Activated CD4-positive, alpha-beta T cell treated with anti-CD3 and anti-CD28 coated beads for 36 hours (primary cell): ENCODE results near the gene ZMYND8. TPM values are rescaled to one million over a fixed set of nuclear protein-coding genes. Genes with fewer than 3 reads are reported as not detected.
A peak's percentile ranks its signal among the peaks of the same experiment; 100 is the strongest.

Experiments
- ATAC-seq: fragments of 200-7000 bp; cut with Tn5 transposase; one replicate; pipeline ENCODE4 v1.10.0; 2021; ENCODE audit warnings: mild to moderate bottlenecking, moderate library complexity
- CTCF ChIA-PET: fragments of 350-600 bp; sonication (Branson Sonifier 250); formaldehyde crosslinking; loops from one replicate; lab custom pipeline; 2021; ENCODE audit warnings: antibody characterized with exemption; lab: Charles Lee
- POLR2A ChIA-PET: fragments of 350-600 bp; sonication (Branson Sonifier 250); formaldehyde crosslinking; loops from one replicate; lab custom pipeline; 2021; ENCODE audit warnings: antibody characterized with exemption, inconsistent platforms; lab: Charles Lee
- DNase-seq: peaks from one replicate; pipeline ENCODE4 v3.0.0-alpha.2; 2020
- H3K27ac Mint-ChIP-seq: one replicate; pipeline ENCODE4 v1.8.0; 2021; ENCODE audit warnings: mixed read lengths
- H3K27me3 Mint-ChIP-seq: one replicate; pipeline ENCODE4 v1.8.0; 2021; ENCODE audit warnings: mixed read lengths
- H3K36me3 Mint-ChIP-seq: one replicate; pipeline ENCODE4 v1.8.0; 2021; ENCODE audit warnings: low read depth, mixed read lengths
- H3K4me1 Mint-ChIP-seq: one replicate; pipeline ENCODE4 v1.8.0; 2021; ENCODE audit warnings: mixed read lengths
- H3K4me3 Mint-ChIP-seq: one replicate; pipeline ENCODE4 v1.8.0; 2021; ENCODE audit warnings: mild to moderate bottlenecking, moderate library complexity, mixed read lengths
- H3K9me3 Mint-ChIP-seq: one replicate; pipeline ENCODE4 v1.8.0; 2021; ENCODE audit warnings: low read depth, mixed read lengths
- intact Hi-C, 2 experiments: fragments of 100-400 bp; cut with DNase I in 1 of 2; cut with micrococcal nuclease in 1 of 2; formaldehyde crosslinking; loops; one replicate each; pipeline versions ENCODE4 v1.14.2 to v1.15.1; 2022 to 2024; cut with DNase I, micrococcal nuclease
- total RNA-seq, 2 experiments: library from RNA; stranded (reverse); gene quantifications; one replicate each; pipeline ENCODE4 v1.2.3, GENCODE V29; 2021

The ZMYND8 gene
- total RNA-seq, 2 experiments from 2014 or later, result 33.7 to 50.3 TPM

DNA sequence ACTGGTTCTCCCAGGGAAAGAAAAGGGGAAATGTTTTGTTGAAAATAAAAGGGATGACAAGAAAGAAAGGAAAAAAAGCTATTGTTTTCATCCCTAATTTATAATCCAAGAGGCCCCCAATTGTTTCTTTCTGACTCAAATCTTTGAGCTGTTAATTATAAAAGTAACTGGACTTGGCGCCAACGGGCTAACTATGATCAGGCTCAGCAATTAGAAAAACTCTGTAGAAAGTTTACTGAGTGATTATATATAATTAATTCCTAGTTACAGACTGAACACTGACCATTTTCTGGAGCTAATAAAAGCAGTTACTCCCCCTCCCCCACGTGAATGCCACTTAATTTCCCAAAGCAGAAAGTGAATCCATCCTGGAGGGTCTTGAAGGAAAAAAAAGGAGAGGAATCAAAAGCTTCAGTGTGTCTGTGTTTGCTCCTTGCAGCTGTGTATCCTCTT is 3.2 kb downstream of the ZMYND8 start:
- Mint-ChIP-seq H3K4me1 (peaks cover 34% of the 10 kb centered on the region), H3K27me3 (no peaks in the 10 kb centered on the region), H3K36me3 (peaks cover 16% of the 10 kb centered on the region), H3K27ac (no peak overlapping the region), H3K9me3 (no peaks in the 10 kb centered on the region), H3K4me3 (peak overlapping the region; percentile 77)
- ATAC-seq (no peak), DNase-seq (no peak)
- POLR2A ChIA-PET, result no interaction called here
- intact Hi-C loops, result no loop called here
- CTCF ChIA-PET, result interaction anchor here (0.7 to 6.3 kb wide), 3 partner anchors 30 to 97 kb away, joined by 3 to 64 read pairs (median 59); no protein-coding TSS in a partner anchor

GRCh38 chr20:47352332-47353238 is 3.9 kb downstream of the ZMYND8 start:
- peaks cover 18% of the 10 kb centered on the region for H3K36me3 Mint-ChIP-seq
- intact Hi-C loops, result no loop called here
- CTCF ChIA-PET, result interaction anchor here (0.7 to 6.3 kb wide), 4 partner anchors 31 to 97 kb away, joined by 3 to 64 read pairs (median 36); no protein-coding TSS in a partner anchor

DNA sequence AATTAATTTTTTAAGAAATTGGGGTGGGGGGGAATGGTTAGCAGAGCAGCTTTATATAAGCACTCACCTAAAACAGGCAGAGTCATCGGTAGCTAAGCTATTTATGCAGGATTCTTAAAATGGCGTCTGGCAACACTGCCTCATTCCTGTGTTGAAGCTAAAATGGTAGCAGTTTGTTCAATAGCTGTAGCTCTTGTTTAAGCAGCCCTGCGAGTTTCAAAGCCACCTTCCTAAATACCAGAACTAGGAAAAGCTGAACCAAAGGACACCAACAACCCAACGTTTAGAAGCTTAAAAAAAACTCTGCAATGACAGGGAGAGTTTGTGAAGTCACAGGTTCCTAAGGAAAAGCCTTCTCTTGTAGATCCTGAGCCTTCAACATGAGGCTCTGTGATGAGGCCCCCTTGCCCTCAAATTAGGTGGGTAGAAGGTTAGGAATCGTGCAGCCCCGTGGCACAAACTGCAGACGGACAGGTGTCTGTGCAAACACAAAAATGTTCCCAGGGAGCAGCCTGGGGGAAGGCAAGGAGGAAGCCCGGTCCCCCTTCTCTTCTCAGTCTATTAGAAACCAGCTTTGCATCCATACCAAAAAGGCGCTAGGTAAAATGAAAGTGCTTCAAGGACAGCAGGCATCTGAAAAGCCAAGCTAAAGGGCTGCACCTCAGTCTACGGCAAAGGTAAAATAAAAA is 4.7 kb downstream of the ZMYND8 start:
- H3K27me3 Mint-ChIP-seq, result no peaks in the 10 kb centered on the region
- H3K4me1 Mint-ChIP-seq, result peaks cover 33% of the 10 kb centered on the region
- intact Hi-C loops, result no loop called here
- peaks cover 26% of the 10 kb centered on the region for H3K36me3 Mint-ChIP-seq
- H3K4me3 Mint-ChIP-seq, result peak overlapping the region; percentile 60
- no peak for ATAC-seq
- H3K27ac Mint-ChIP-seq, result no peak overlapping the region
- no peak for DNase-seq
- no peaks in the 10 kb centered on the region for H3K9me3 Mint-ChIP-seq
- CTCF ChIA-PET, result interaction anchor here (0.6 to 6.3 kb wide), 6 partner anchors 32 to 151 kb away, joined by 3 to 64 read pairs (median 3); no protein-coding TSS in a partner anchor
- POLR2A ChIA-PET, result interaction anchor here (0.6 kb wide), 1 partner anchor 21 kb away, joined by 3 read pairs; no protein-coding TSS in a partner anchor

More at GRCh38 chr20:47352332-47353238, 3.9 kb downstream of the ZMYND8 start:
- Mint-ChIP-seq H3K4me1 (peaks cover 32% of the 10 kb centered on the region), H3K9me3 (no peaks in the 10 kb centered on the region), H3K4me3 (peak overlapping the region; percentile 60), H3K27ac (peak overlapping the region; percentile 40), H3K27me3 (no peaks in the 10 kb centered on the region)
- DNase-seq, result no peak
- POLR2A ChIA-PET, result no interaction called here
- ATAC-seq, result no peak

DNA sequence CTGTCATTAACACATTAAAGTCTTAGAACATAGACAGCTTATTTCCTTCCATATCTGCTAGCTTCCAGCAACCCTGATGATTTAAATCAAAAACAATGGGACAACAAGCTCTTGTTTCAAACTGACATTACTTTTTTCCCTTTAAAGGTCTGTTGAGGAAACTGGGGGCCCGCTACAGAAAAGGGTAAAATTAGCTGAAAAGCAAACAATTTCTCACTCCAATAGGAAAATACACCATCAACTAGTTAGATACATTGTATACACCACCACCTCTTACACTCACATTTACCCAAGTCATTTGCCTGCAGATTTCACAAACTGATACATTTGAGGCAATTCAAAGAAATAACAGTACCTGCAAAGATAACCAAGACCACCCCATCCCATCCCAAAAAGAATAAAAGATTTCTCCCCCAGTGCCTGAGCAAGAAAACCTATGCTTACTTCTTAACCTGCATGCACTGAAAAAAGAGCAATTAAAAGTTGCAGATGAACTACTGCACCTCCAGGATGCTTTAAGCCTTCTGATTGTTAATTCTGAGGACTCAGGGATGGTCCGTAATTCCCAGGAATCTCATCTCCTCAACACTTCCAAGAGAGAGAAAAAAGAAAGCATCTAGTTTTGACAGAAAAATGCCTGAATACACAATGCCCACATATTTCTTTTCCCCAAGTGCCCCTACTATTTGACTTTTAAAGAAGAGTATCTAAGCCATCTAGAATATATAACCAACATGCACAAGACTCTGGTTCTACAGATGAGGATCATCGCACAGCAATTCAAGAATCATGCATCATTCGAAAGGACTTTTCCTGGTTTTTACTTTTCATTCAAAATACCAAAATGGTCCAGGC is 5.6 kb downstream of the ZMYND8 start:
- DNase-seq, result no peak
- peaks cover 42% of the 10 kb centered on the region for H3K4me1 Mint-ChIP-seq

GRCh38 chr20:47350181-47350550 is 6.3 kb downstream of the ZMYND8 start:
- ATAC-seq (peak; percentile 28), DNase-seq (no peak)
- intact Hi-C loops, result no loop called here
- H3K27ac Mint-ChIP-seq, result no peak overlapping the region
- peaks cover 43% of the 10 kb centered on the region for H3K4me1 Mint-ChIP-seq
- ChIA-PET CTCF (interaction anchor here (0.6 to 3.3 kb wide), 3 partner anchors 23 to 77 kb away, joined by 3 to 14 read pairs (median 11); no protein-coding TSS in a partner anchor), POLR2A (interaction anchor here (0.7 kb wide), 1 partner anchor 632 kb away, joined by 3 read pairs; no protein-coding TSS in a partner anchor)
- no peak overlapping the region for H3K4me3 Mint-ChIP-seq
- peaks cover 33% of the 10 kb centered on the region for H3K36me3 Mint-ChIP-seq
- no peaks in the 10 kb centered on the region for H3K27me3 Mint-ChIP-seq
- no peaks in the 10 kb centered on the region for H3K9me3 Mint-ChIP-seq

More for the DNA sequence above, 5.6 kb downstream of the ZMYND8 start:
- POLR2A ChIA-PET, result interaction anchor here (0.6 to 0.7 kb wide), 2 partner anchors 22 to 633 kb away, joined by 3 read pairs; no protein-coding TSS in a partner anchor
- ATAC-seq, result no peak
- peaks cover 33% of the 10 kb centered on the region for H3K36me3 Mint-ChIP-seq
- CTCF ChIA-PET, result interaction anchor here (0.6 to 6.3 kb wide), 8 partner anchors 24 to 151 kb away, joined by 3 to 64 read pairs (median 3); no protein-coding TSS in a partner anchor
- H3K9me3 Mint-ChIP-seq, result no peaks in the 10 kb centered on the region
- intact Hi-C loops, result no loop called here
- peak overlapping the region; percentile 60 for H3K4me3 Mint-ChIP-seq
- H3K27ac Mint-ChIP-seq, result no peak overlapping the region
- H3K27me3 Mint-ChIP-seq, result no peaks in the 10 kb centered on the region

GRCh38 chr20:47349365-47350180 is 6.9 kb downstream of the ZMYND8 start:
- intact Hi-C loops, result no loop called here
- ChIA-PET POLR2A (no interaction called here), CTCF (interaction anchor here (1.3 to 3.3 kb wide), 3 partner anchors 34 to 76 kb away, joined by 11 to 14 read pairs (median 11); no protein-coding TSS in a partner anchor)
- Mint-ChIP-seq H3K9me3 (no peaks in the 10 kb centered on the region), H3K27ac (no peak overlapping the region), H3K4me1 (peaks cover 39% of the 10 kb centered on the region), H3K36me3 (peaks cover 30% of the 10 kb centered on the region), H3K27me3 (no peaks in the 10 kb centered on the region), H3K4me3 (no peak overlapping the region)
- ATAC-seq (no peak), DNase-seq (no peak)

DNA sequence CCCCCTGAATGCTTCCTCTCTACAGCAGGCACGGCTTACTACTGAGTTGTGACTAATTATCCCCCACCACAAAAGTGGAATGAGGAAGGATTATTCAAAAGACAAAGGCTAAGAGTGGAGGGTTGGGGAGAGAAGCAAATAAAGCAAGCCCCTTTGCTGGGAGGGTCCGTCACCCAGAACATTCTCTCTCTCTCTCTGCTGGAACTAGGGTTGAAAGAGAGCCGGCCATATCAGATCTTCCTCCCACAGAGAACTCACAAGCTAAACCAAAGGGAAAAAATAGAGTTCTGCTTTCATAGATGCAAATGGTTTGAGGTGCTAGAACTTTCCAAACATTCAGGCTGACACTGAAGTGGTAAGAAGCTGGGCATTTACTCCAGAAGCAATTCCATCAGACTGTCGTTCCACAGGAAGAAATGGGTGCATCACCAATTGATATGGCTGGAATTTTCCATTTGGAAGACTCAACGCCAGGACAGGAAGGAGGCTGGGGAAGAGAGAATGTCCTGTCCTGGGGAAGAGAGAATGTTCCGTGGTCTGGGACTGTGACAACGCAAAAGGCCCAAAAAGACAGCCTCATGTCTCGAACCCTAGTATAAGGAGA is 7.9 kb downstream of the ZMYND8 start:
- peaks cover 34% of the 10 kb centered on the region for H3K4me1 Mint-ChIP-seq
- ATAC-seq, result no peak
- no peak overlapping the region for H3K4me3 Mint-ChIP-seq
- H3K36me3 Mint-ChIP-seq, result peaks cover 27% of the 10 kb centered on the region
- ChIA-PET POLR2A (no interaction called here), CTCF (interaction anchor here (1.2 to 2.3 kb wide), 3 partner anchors 8 to 75 kb away, joined by 3 to 11 read pairs (median 6); partner anchors contain the start of gene ZMYND8)
- H3K9me3 Mint-ChIP-seq, result no peaks in the 10 kb centered on the region
- H3K27ac Mint-ChIP-seq, result no peak overlapping the region
- no peak for DNase-seq
- no peaks in the 10 kb centered on the region for H3K27me3 Mint-ChIP-seq
- intact Hi-C loops, result no loop called here

- no peaks in the 10 kb centered on the region for H3K9me3 Mint-ChIP-seq
- H3K27ac Mint-ChIP-seq, result peak overlapping the region; percentile 0
- intact Hi-C loops, result no loop called here
- H3K27me3 Mint-ChIP-seq, result no peaks in the 10 kb centered on the region
- ATAC-seq (no peak), DNase-seq (no peak)
- peaks cover 35% of the 10 kb centered on the region for H3K36me3 Mint-ChIP-seq
- H3K4me3 Mint-ChIP-seq, result no peak overlapping the region
- H3K4me1 Mint-ChIP-seq, result peaks cover 30% of the 10 kb centered on the region
- CTCF ChIA-PET, result interaction anchor here (0.8 to 2.3 kb wide), 7 partner anchors 9 to 152 kb away, joined by 3 to 11 read pairs (median 4); partner anchors contain the start of gene ZMYND8
- POLR2A ChIA-PET, result interaction anchor here (0.6 kb wide), 1 partner anchor 345 kb away, joined by 8 read pairs; no protein-coding TSS in a partner anchor
Observed at GRCh38 chr20:47347661-47348435, 8.7 kb downstream of the ZMYND8 start.

- ChIA-PET CTCF (no interaction called here), POLR2A (no interaction called here)
- DNase-seq, result peak; percentile 8
Observed at GRCh38 chr20:47346172-47346571, 10.3 kb downstream of the ZMYND8 start.

More at GRCh38 chr20:47346172-47346571, 10.3 kb downstream of the ZMYND8 start:
- Mint-ChIP-seq H3K27me3 (no peaks in the 10 kb centered on the region), H3K27ac (peak overlapping the region; percentile 63), H3K9me3 (no peaks in the 10 kb centered on the region), H3K4me1 (peaks cover 30% of the 10 kb centered on the region), H3K4me3 (no peak overlapping the region), H3K36me3 (peaks cover 38% of the 10 kb centered on the region)
- intact Hi-C loops, result no loop called here
- no peak for ATAC-seq
